HCT116 (cell line): ENCODE results near the gene RPS14. TPM values are rescaled to one million over a fixed set of nuclear protein-coding genes. Genes with fewer than 3 reads are reported as not detected.

Experiments used
- ATAC-seq: fragments of 200-7000 bp; cut with Tn5 transposase; 2 replicates; pipeline ENCODE4 v1.9.1; 2020; ENCODE audit warnings: mild to moderate bottlenecking, moderate library complexity
- BruUV-seq: library from RNA; stranded (reverse); fragments of 400-500 nt; replicated peaks from 2 replicates; lab custom pipeline; 2021; lab: Mats Ljungman, UMichigan
- CTCF ChIA-PET: fragments of 300-600 bp; sonication (Branson Sonifier 250); formaldehyde crosslinking; loops from one replicate; lab custom pipeline; 2021; ENCODE audit warnings: antibody characterized with exemption; lab: Charles Lee
- POLR2A ChIA-PET: fragments of 300-600, 350-600 bp; sonication (Branson Sonifier 250); formaldehyde crosslinking; loops from one replicate; lab custom pipeline; 2021; ENCODE audit warnings: antibody characterized with exemption; lab: Charles Lee
- RAD21 ChIA-PET, 2 experiments: fragments of 300-600 bp; sonication (Branson Sonifier 250); formaldehyde crosslinking; loops; one replicate each; lab custom pipeline; 2023; ENCODE audit warnings: low total read pairs in 2 of 2; ENCODE audit not compliant: uncharacterized antibody in 2 of 2, unreplicated experiment in 2 of 2, low non-redundant PET in 1 of 2; lab: Charles Lee
- DNase-seq: peaks from one replicate; pipeline ENCODE4 v3.0.0-alpha.2; 2010; ENCODE audit warnings: low read depth, low spot score
- H2AFZ ChIP-seq: fragments of 200-600 bp; shearing (Covaris generic), sonication (generic); 2 replicates; pipeline ENCODE4 v1.6.1; 2017; ENCODE audit warnings: low read depth, mixed run types, mixed read lengths, antibody characterized with exemption, low read length; ENCODE audit not compliant: poor library complexity, severe bottlenecking
- H3K27ac ChIP-seq: 2 replicates; pipeline ENCODE4 v1.5.1; 2012; ENCODE audit warnings: low read depth, low read length
- H3K27me3 ChIP-seq: fragments of 200-600 bp; sonication (generic); 2 replicates; pipeline ENCODE4 v1.6.1; 2016; ENCODE audit warnings: mixed run types, low read length, mixed read lengths; ENCODE audit not compliant: insufficient read depth
- H3K36me3 ChIP-seq, 2 experiments: fragments of 200-500 bp in 1 of 2; fragments of 200-600 bp in 1 of 2; sonication (Bioruptor generic) in 1 of 2; sonication (generic) in 1 of 2; 2 replicates each; pipeline versions ENCODE4 v1.5.1 to v1.6.1; 2014 to 2016; ENCODE audit warnings: low read length in 2 of 2, inconsistent platforms in 1 of 2, mixed read lengths in 1 of 2, mixed run types in 1 of 2; ENCODE audit not compliant: insufficient read depth in 2 of 2, control insufficient read depth in 1 of 2
- H3K4me1 ChIP-seq, 2 experiments: fragments of 200-600 bp in 1 of 2; sonication (generic) in 1 of 2; 2 replicates each; pipeline versions ENCODE4 v1.5.1 to v1.6.1; 2012 to 2017; ENCODE audit warnings: low read length in 2 of 2, inconsistent platforms in 1 of 2, mild to moderate bottlenecking in 1 of 2, mixed read lengths in 1 of 2, mixed run types in 1 of 2, moderate library complexity in 1 of 2; ENCODE audit not compliant: insufficient read depth in 2 of 2, control insufficient read depth in 1 of 2
- H3K4me2 ChIP-seq: fragments of 200-600 bp; sonication (generic); 2 replicates; pipeline ENCODE4 v1.6.1; 2017; ENCODE audit warnings: mixed run types, low read length, mixed read lengths
- H3K4me3 ChIP-seq, 2 experiments: fragments of 200-600 bp in 1 of 2; sonication (generic) in 1 of 2; replicated peaks in 1 of 2; 2 replicates each; pipeline ENCODE4 v1.5.1; 2011 to 2016; ENCODE audit warnings: low read length in 2 of 2, control low read depth in 1 of 2, low read depth in 1 of 2, mild to moderate bottlenecking in 1 of 2, mixed read lengths in 1 of 2, mixed run types in 1 of 2
- H3K79me2 ChIP-seq: fragments of 200-600 bp; sonication (generic); 2 replicates; pipeline ENCODE4 v1.6.1; 2017; ENCODE audit warnings: mild to moderate bottlenecking, mixed run types, low read length, moderate library complexity, mixed read lengths; ENCODE audit not compliant: insufficient read depth
- H3K9ac ChIP-seq: fragments of 200-600 bp; sonication (generic); 2 replicates; pipeline ENCODE4 v1.6.1; 2016; ENCODE audit warnings: low read length, mixed read lengths
- H3K9me2 ChIP-seq: fragments of 200-600 bp; sonication (generic), shearing (Covaris generic); 2 replicates; pipeline ENCODE4 v1.6.1; 2017; ENCODE audit warnings: mixed run types, mild to moderate bottlenecking, moderate library complexity; ENCODE audit not compliant: insufficient read depth
- H3K9me3 ChIP-seq, 2 experiments: fragments of 200-500 bp in 1 of 2; fragments of 200-600 bp in 1 of 2; sonication (Bioruptor generic) in 1 of 2; sonication (generic) in 1 of 2; 2 replicates each; pipeline ENCODE4 v1.6.1; 2014 to 2017; ENCODE audit warnings: low read length in 2 of 2, mixed read lengths in 2 of 2, inconsistent platforms in 1 of 2, low read depth in 1 of 2, mild to moderate bottlenecking in 1 of 2, mixed run types in 1 of 2, moderate library complexity in 1 of 2; ENCODE audit not compliant: control insufficient read depth in 1 of 2, insufficient read depth in 1 of 2
- H4K20me1 ChIP-seq: fragments of 200-600 bp; sonication (generic), shearing (Covaris generic); 2 replicates; pipeline ENCODE4 v1.6.1; 2017; ENCODE audit warnings: mixed run types, mild to moderate bottlenecking, moderate library complexity; ENCODE audit not compliant: insufficient read depth
- CEBPB ChIP-seq: IDR thresholded peaks from 2 replicates; pipeline ENCODE4 v1.6.1; 2012; ENCODE audit warnings: low read depth
- EGR1 ChIP-seq: IDR thresholded peaks from 2 replicates; pipeline ENCODE4 v1.6.1; 2012; ENCODE audit warnings: low read depth
- ELF1 ChIP-seq: IDR thresholded peaks from 2 replicates; pipeline ENCODE4 v1.6.1; 2012; ENCODE audit warnings: low read depth, borderline replicate concordance
- EZH2phosphoT487 ChIP-seq: fragments of 200-600 bp; IDR thresholded peaks from 2 replicates; pipeline ENCODE4 v1.6.1; 2018; ENCODE audit warnings: antibody characterized with exemption, borderline replicate concordance
- FOSL1 ChIP-seq: IDR thresholded peaks from 2 replicates; pipeline ENCODE4 v1.6.1; 2012; ENCODE audit warnings: low read depth
- JUND ChIP-seq: IDR thresholded peaks from 2 replicates; pipeline ENCODE4 v1.6.1; 2012
- MAX ChIP-seq: IDR thresholded peaks from 2 replicates; pipeline ENCODE4 v1.6.1; 2012
- POLR2A ChIP-seq: IDR thresholded peaks from 2 replicates; pipeline ENCODE4 v1.7.0; 2011; ENCODE audit warnings: borderline replicate concordance; ENCODE audit not compliant: insufficient read depth, insufficient read length; ENCODE audit errors: extremely low read depth
- POLR2AphosphoS5 ChIP-seq: IDR thresholded peaks from 2 replicates; pipeline ENCODE4 v1.6.1; 2011; ENCODE audit warnings: mild to moderate bottlenecking, low read depth, low read length, moderate library complexity
- REST ChIP-seq: IDR thresholded peaks from 2 replicates; pipeline ENCODE4 v1.6.1; 2012; ENCODE audit warnings: low read depth
- SIN3A ChIP-seq: IDR thresholded peaks from 2 replicates; pipeline ENCODE4 v1.6.1; 2012; ENCODE audit warnings: low read depth
- SP1 ChIP-seq: IDR thresholded peaks from 2 replicates; pipeline ENCODE4 v1.6.1; 2012; ENCODE audit warnings: low read depth
- SRF ChIP-seq: IDR thresholded peaks from 2 replicates; pipeline ENCODE4 v1.6.1; 2012; ENCODE audit warnings: low read depth
- TCF7L2 ChIP-seq: IDR thresholded peaks from 2 replicates; pipeline ENCODE4 v1.7.0; 2011; ENCODE audit warnings: borderline replicate concordance, inconsistent platforms; ENCODE audit not compliant: insufficient read depth, insufficient read length; ENCODE audit errors: extremely low read depth
- YY1 ChIP-seq: IDR thresholded peaks from 2 replicates; pipeline ENCODE4 v1.6.1; 2011; ENCODE audit warnings: low read length, low read depth, moderate library complexity, mild to moderate bottlenecking; ENCODE audit not compliant: insufficient replicate concordance; ENCODE audit errors: extremely low read depth
- ZFX ChIP-seq: fragments of 450-650 bp; IDR thresholded peaks from 2 replicates; pipeline ENCODE4 v1.6.1; 2017
- ZNF274 ChIP-seq: fragments of 200-500 bp; sonication (Bioruptor generic); IDR thresholded peaks from 2 replicates; pipeline ENCODE4 v1.6.1; 2014; ENCODE audit warnings: mild to moderate bottlenecking, low read depth, low read length, inconsistent platforms
- intact Hi-C: fragments of 100-400 bp; cut with micrococcal nuclease; formaldehyde crosslinking; loops from 2 replicates; pipeline ENCODE4 v1.10.0; 2022
- total RNA-seq: library from RNA; stranded (reverse); gene quantifications from one replicate; pipeline ENCODE4 v1.2.1, GENCODE V29; 2021; ENCODE audit not compliant: unreplicated experiment
- TF ChIP-seq, protein P1 (sequence below), 3 experiments: fragments of 200-600 bp in 1 of 3; sonication (generic) in 1 of 3; IDR thresholded peaks in 2 of 3; conservative IDR thresholded peaks in 1 of 3; 2 replicates each; pipeline ENCODE4 v1.5.1; 2012 to 2017; ENCODE audit warnings: low read depth in 2 of 3, low read length in 2 of 3, antibody characterized with exemption in 1 of 3, borderline replicate concordance in 1 of 3, control low read depth in 1 of 3, mild to moderate bottlenecking in 1 of 3, mixed read lengths in 1 of 3, mixed run types in 1 of 3, moderate library complexity in 1 of 3; ENCODE audit not compliant: insufficient read depth in 1 of 3

RPS14 gene
- total RNA-seq, 1 experiment from 2014 or later: 2,557 TPM

- TF ChIP-seq EZH2phosphoT487: no peak
- TF ChIP-seq CEBPB: no peak
- TF ChIP-seq POLR2A: no peak
These were observed 7.6 kb upstream of the RPS14 start (continued) for GRCh38 chr5:150457121-150457520.

- Histone ChIP-seq H3K36me3 (no peaks in the 10 kb centered on the region), H3K4me3 (no peak overlapping the region), H3K9me2 (no peaks in the 10 kb centered on the region), H3K27me3 (no peaks in the 10 kb centered on the region), H3K9ac (no peak overlapping the region), H2AFZ (no peak overlapping the region), H4K20me1 (no peaks in the 10 kb centered on the region), H3K9me3 (no peaks in the 10 kb centered on the region), H3K4me1 (peaks cover 6 to 15% of the 10 kb centered on the region in 2 experiments; a peak in 3 of 4 replicates), H3K79me2 (no peaks in the 10 kb centered on the region), H3K4me2 (no peak overlapping the region), H3K27ac (no peak overlapping the region)
- DNase-seq (no peak), ATAC-seq (no peak)
- ChIA-PET POLR2A (no interaction called here), CTCF (no interaction called here), RAD21 (no interaction called here)
- intact Hi-C loops: loop anchor here (5.0 to 10.0 kb wide), 3 partner anchors 248 to 590 kb away; partner anchors contain the start of gene RBM22
- no TSS peak for BruUV-seq
- TF ChIP-seq REST (no peak), TCF7L2 (no peak), SP1 (no peak), POLR2AphosphoS5 (no peak), ZNF274 (no peak), EGR1 (no peak), FOSL1 (no peak), YY1 (no peak), JUND (no peak), ELF1 (no peak), SIN3A (no peak), CEBPB (no peak), MAX (no peak), EZH2phosphoT487 (no peak), SRF (no peak), ZFX (no peak)
- TF ChIP-seq, protein P1, sequence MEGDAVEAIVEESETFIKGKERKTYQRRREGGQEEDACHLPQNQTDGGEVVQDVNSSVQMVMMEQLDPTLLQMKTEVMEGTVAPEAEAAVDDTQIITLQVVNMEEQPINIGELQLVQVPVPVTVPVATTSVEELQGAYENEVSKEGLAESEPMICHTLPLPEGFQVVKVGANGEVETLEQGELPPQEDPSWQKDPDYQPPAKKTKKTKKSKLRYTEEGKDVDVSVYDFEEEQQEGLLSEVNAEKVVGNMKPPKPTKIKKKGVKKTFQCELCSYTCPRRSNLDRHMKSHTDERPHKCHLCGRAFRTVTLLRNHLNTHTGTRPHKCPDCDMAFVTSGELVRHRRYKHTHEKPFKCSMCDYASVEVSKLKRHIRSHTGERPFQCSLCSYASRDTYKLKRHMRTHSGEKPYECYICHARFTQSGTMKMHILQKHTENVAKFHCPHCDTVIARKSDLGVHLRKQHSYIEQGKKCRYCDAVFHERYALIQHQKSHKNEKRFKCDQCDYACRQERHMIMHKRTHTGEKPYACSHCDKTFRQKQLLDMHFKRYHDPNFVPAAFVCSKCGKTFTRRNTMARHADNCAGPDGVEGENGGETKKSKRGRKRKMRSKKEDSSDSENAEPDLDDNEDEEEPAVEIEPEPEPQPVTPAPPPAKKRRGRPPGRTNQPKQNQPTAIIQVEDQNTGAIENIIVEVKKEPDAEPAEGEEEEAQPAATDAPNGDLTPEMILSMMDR (IDR thresholded peaks at IDR 0.05 in 2 of 3, conservative IDR thresholded peaks at IDR 0.05 in 1 of 3; ENCODE audit: borderline replicate concordance in 1 of 3, insufficient read depth in 1 of 3, low read depth in 2 of 3, low read length in 2 of 3): no peak
These were observed 5.1 kb upstream of the RPS14 start for GRCh38 chr5:150454492-150455229.
